ENCODE results near the gene ASCL4. TPM values are rescaled to one million over a fixed set of nuclear protein-coding genes. Genes with fewer than 3 reads are reported as not detected.

ASCL4 gene
- total and polyA plus RNA-seq, 2 donors (not counting 1 experiment from before 2014, with no cell fraction given) = not detected

- DNase-seq (ENCODE audit: low read depth in 2 of 2) = no peak
- Histone ChIP-seq H3K79me2 (ENCODE audit: control insufficient read depth, insufficient read depth, low read length) (no peaks in the 10 kb centered on the region), H3K4me3 (replicated peaks in 1 of 4; ENCODE audit: control extremely low read depth in 1 of 4, insufficient read depth in 1 of 4, low read depth in 3 of 4, low read length in 4 of 4) (no peak overlapping the region), H3K36me3 (ENCODE audit: control insufficient read depth, insufficient read depth, low read length) (no peaks in the 10 kb centered on the region), H3K9me3 (ENCODE audit: control insufficient read depth, insufficient read depth, low read depth, low read length) (no peaks in the 10 kb centered on the region), H4K20me1 (ENCODE audit: control insufficient read depth, extremely low read depth, insufficient read depth, low read length) (no peaks in the 10 kb centered on the region), H3K27me3 (ENCODE audit: control insufficient read depth, insufficient read depth, low read length) (peaks cover 16% of the 10 kb centered on the region), H3K27ac (ENCODE audit: insufficient read depth, low read length) (no peak overlapping the region), H2AFZ (ENCODE audit: low read length) (no peak overlapping the region), H3K4me1 (ENCODE audit: control insufficient read depth, extremely low read depth, insufficient read depth, low read length) (no peaks in the 10 kb centered on the region), H3K4me2 (ENCODE audit: extremely low read depth, insufficient read depth, low read length) (no peak overlapping the region), H3K9ac (ENCODE audit: insufficient read depth, low read length) (no peak overlapping the region)
- no peak for TF ChIP-seq EZH2 (IDR thresholded peaks at IDR 0.05; ENCODE audit: low read length, missing control alignments)
- TF ChIP-seq CTCF (conservative IDR thresholded peaks at IDR 0.05 in 1 of 2, IDR thresholded peaks at IDR 0.05 in 1 of 2; ENCODE audit: low read depth in 1 of 2, low read length in 2 of 2) = no peak
These were observed 703 bp downstream of the ASCL4 start for GRCh38 chr12:107775093-107775721.

- no peak overlapping the region for H3K4me2 ChIP-seq (ENCODE audit: extremely low read depth, insufficient read depth, low read length)
- DNase-seq (ENCODE audit: low read depth in 2 of 2) = no peak
- no peak overlapping the region for H2AFZ ChIP-seq (ENCODE audit: low read length)
- no peaks in the 10 kb centered on the region for H3K79me2 ChIP-seq (ENCODE audit: control insufficient read depth, insufficient read depth, low read length)
- H3K9ac ChIP-seq (ENCODE audit: insufficient read depth, low read length) = no peak overlapping the region
- H4K20me1 ChIP-seq (ENCODE audit: control insufficient read depth, extremely low read depth, insufficient read depth, low read length) = no peaks in the 10 kb centered on the region
- H3K4me3 ChIP-seq (replicated peaks in 1 of 4; ENCODE audit: control extremely low read depth in 1 of 4, insufficient read depth in 1 of 4, low read depth in 3 of 4, low read length in 4 of 4) = no peak overlapping the region
- no peak for TF ChIP-seq CTCF (conservative IDR thresholded peaks at IDR 0.05 in 1 of 2, IDR thresholded peaks at IDR 0.05 in 1 of 2; ENCODE audit: low read depth in 1 of 2, low read length in 2 of 2)
- TF ChIP-seq EZH2 (IDR thresholded peaks at IDR 0.05; ENCODE audit: low read length, missing control alignments) = no peak
- H3K36me3 ChIP-seq (ENCODE audit: control insufficient read depth, insufficient read depth, low read length) = no peaks in the 10 kb centered on the region
- no peak overlapping the region for H3K27ac ChIP-seq (ENCODE audit: insufficient read depth, low read length)
- H3K4me1 ChIP-seq (ENCODE audit: control insufficient read depth, extremely low read depth, insufficient read depth, low read length) = no peaks in the 10 kb centered on the region
- H3K27me3 ChIP-seq (ENCODE audit: control insufficient read depth, insufficient read depth, low read length) = peaks cover 16% of the 10 kb centered on the region
- no peaks in the 10 kb centered on the region for H3K9me3 ChIP-seq (ENCODE audit: control insufficient read depth, insufficient read depth, low read depth, low read length)
These were observed 1.7 kb downstream of the ASCL4 start for GRCh38 chr12:107776171-107776570.

- TF ChIP-seq CTCF (conservative IDR thresholded peaks at IDR 0.05 in 1 of 2, IDR thresholded peaks at IDR 0.05 in 1 of 2; ENCODE audit: low read depth in 1 of 2, low read length in 2 of 2) = no peak
- TF ChIP-seq EZH2 (IDR thresholded peaks at IDR 0.05; ENCODE audit: low read length, missing control alignments) = no peak
- no peak overlapping the region for H3K27ac ChIP-seq (ENCODE audit: insufficient read depth, low read length)
- no peaks in the 10 kb centered on the region for H3K79me2 ChIP-seq (ENCODE audit: control insufficient read depth, insufficient read depth, low read length)
- no peak overlapping the region for H3K9ac ChIP-seq (ENCODE audit: insufficient read depth, low read length)
- no peaks in the 10 kb centered on the region for H4K20me1 ChIP-seq (ENCODE audit: control insufficient read depth, extremely low read depth, insufficient read depth, low read length)
- H2AFZ ChIP-seq (ENCODE audit: low read length) = no peak overlapping the region
- H3K4me2 ChIP-seq (ENCODE audit: extremely low read depth, insufficient read depth, low read length) = no peak overlapping the region
- no peak overlapping the region for H3K4me3 ChIP-seq (replicated peaks in 1 of 4; ENCODE audit: control extremely low read depth in 1 of 4, insufficient read depth in 1 of 4, low read depth in 3 of 4, low read length in 4 of 4)
- no peaks in the 10 kb centered on the region for H3K4me1 ChIP-seq (ENCODE audit: control insufficient read depth, extremely low read depth, insufficient read depth, low read length)
- no peaks in the 10 kb centered on the region for H3K9me3 ChIP-seq (ENCODE audit: control insufficient read depth, insufficient read depth, low read depth, low read length)
- H3K36me3 ChIP-seq (ENCODE audit: control insufficient read depth, insufficient read depth, low read length) = no peaks in the 10 kb centered on the region
- peaks cover 16% of the 10 kb centered on the region for H3K27me3 ChIP-seq (ENCODE audit: control insufficient read depth, insufficient read depth, low read length)
- DNase-seq (ENCODE audit: low read depth in 2 of 2) = no peak
These were observed 4.0 kb downstream of the ASCL4 start for GRCh38 chr12:107778383-107779025.
